ENCODE measurements around the gene MTHFD1L. TPM values are rescaled to one million over a fixed set of nuclear protein-coding genes. Genes with fewer than 3 reads are reported as not detected.

MTHFD1L gene
- total and polyA plus RNA-seq, 2 donors (not counting 3 experiments of a cell fraction or from before 2014, with no cell fraction given), result 40.2 to 120 TPM

- no peak overlapping the region for H2AFZ ChIP-seq (ENCODE audit: low read depth, low read length)
- FAIRE-seq (no peak), DNase-seq (ENCODE audit: low read depth, low spot score) (no peak)
- no peaks in the 10 kb centered on the region for H3K4me1 ChIP-seq (ENCODE audit: control insufficient read depth, extremely low read depth, insufficient read depth, low read length)
- no peak overlapping the region for H3K4me3 ChIP-seq (replicated peaks in 1 of 3; ENCODE audit: insufficient read depth in 1 of 3, low read depth in 1 of 3, low read length in 3 of 3)
- BruUV-seq (replicated peaks), result no TSS peak
- no peaks in the 10 kb centered on the region for H3K9me3 ChIP-seq (replicated peaks; ENCODE audit: control insufficient read depth, insufficient read depth, low read length)
- CTCF ChIA-PET, result interaction anchor here (1.5 to 2.2 kb wide), 4 partner anchors 13 to 419 kb away, joined by 5 to 8 read pairs (median 8); no protein-coding TSS in a partner anchor
- no peaks in the 10 kb centered on the region for H4K20me1 ChIP-seq (replicated peaks; ENCODE audit: control insufficient read depth, extremely low read depth, insufficient read depth, low read length)
- POLR2A ChIA-PET, result no interaction called here
- H3K9ac ChIP-seq (replicated peaks; ENCODE audit: extremely low read depth, insufficient read depth, low read length), result no peak overlapping the region
- intact Hi-C loops (cut with micrococcal nuclease), result no loop called here
- no peak for TF ChIP-seq POLR2A (IDR thresholded peaks at IDR 0.05; ENCODE audit: low read depth, low read length)
- TF ChIP-seq CTCF (IDR thresholded peaks at IDR 0.05; ENCODE audit: extremely low read depth in 1 of 2, insufficient read depth in 1 of 2, low read depth in 1 of 2, low read length in 2 of 2), result no peak
- TF ChIP-seq GATA2 (IDR thresholded peaks at IDR 0.05; ENCODE audit: insufficient read depth, insufficient read length, low read depth, low read length), result no peak
- TF ChIP-seq POLR2AphosphoS5 (IDR thresholded peaks at IDR 0.05; ENCODE audit: insufficient read depth, low read depth, low read length), result no peak
- TF ChIP-seq EZH2 (IDR thresholded peaks at IDR 0.05; ENCODE audit: borderline replicate concordance, low read depth, low read length, severe bottlenecking), result no peak
- no peak for TF ChIP-seq JUN (IDR thresholded peaks at IDR 0.05; ENCODE audit: borderline replicate concordance, insufficient read depth, insufficient read length, low read depth)
- TF ChIP-seq FOS (IDR thresholded peaks at IDR 0.05; ENCODE audit: borderline replicate concordance, insufficient read depth, low read length), result no peak
- TF ChIP-seq MAX (IDR thresholded peaks at IDR 0.05; ENCODE audit: insufficient read depth, insufficient read length), result no peak
- TF ChIP-seq MYC (IDR thresholded peaks at IDR 0.05; ENCODE audit: low read depth, low read length), result no peak
- no peaks in the 10 kb centered on the region for H3K9me1 ChIP-seq (replicated peaks; ENCODE audit: control insufficient read depth, extremely low read depth, insufficient read depth, low read length)
- dilution Hi-C loops (cut with MboI; ENCODE audit: extremely low pct_ligation_motif_present, low sequenced_read_pairs), result no loop called here
- H3K27me3 ChIP-seq (ENCODE audit: control insufficient read depth in 2 of 2, insufficient read depth in 2 of 2, low read length in 2 of 2), result no peaks in the 10 kb centered on the region
- H3K36me3 ChIP-seq (ENCODE audit: control insufficient read depth in 2 of 2, extremely low read depth in 1 of 2, insufficient read depth in 2 of 2, low read length in 2 of 2), result peaks cover 11 to 12% of the 10 kb centered on the region in 2 experiments
- H3K27ac ChIP-seq (ENCODE audit: insufficient read depth, low read depth, low read length), result no peak overlapping the region
- no peak overlapping the region for H3K4me2 ChIP-seq (ENCODE audit: insufficient read depth, low read length)
- H3K79me2 ChIP-seq (ENCODE audit: control insufficient read depth, insufficient read depth, low read length), result peaks cover 2% of the 10 kb centered on the region
These were observed 50.4 kb downstream of the MTHFD1L start for GRCh38 chr6:150915880-150916265.
